HG02852 (cell line): ENCODE measurements around the gene LASP1.
"Not testable (repeated sequence)": the region's sequence is repeated elsewhere in the genome, so short reads cannot be mapped to it uniquely, and the experiment has no call there.

Experiments
- ATAC-seq: cut with Tn5 transposase; IDR thresholded peaks from one replicate; pipeline ENCODE4 v1.9.1; 2021; ENCODE audit warnings: mild to moderate bottlenecking, moderate library complexity; ENCODE audit not compliant: unreplicated experiment

LASP1 gene, protein sequence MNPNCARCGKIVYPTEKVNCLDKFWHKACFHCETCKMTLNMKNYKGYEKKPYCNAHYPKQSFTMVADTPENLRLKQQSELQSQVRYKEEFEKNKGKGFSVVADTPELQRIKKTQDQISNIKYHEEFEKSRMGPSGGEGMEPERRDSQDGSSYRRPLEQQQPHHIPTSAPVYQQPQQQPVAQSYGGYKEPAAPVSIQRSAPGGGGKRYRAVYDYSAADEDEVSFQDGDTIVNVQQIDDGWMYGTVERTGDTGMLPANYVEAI

GRCh38 chr17:38869526-38870258, at the start of gene LASP1:
Gene LASP1 (plus strand): TSS chr17:38870058. CDS start chr17:38870190, 132 bp downstream.
- peak; percentile 42 for ATAC-seq

DNA sequence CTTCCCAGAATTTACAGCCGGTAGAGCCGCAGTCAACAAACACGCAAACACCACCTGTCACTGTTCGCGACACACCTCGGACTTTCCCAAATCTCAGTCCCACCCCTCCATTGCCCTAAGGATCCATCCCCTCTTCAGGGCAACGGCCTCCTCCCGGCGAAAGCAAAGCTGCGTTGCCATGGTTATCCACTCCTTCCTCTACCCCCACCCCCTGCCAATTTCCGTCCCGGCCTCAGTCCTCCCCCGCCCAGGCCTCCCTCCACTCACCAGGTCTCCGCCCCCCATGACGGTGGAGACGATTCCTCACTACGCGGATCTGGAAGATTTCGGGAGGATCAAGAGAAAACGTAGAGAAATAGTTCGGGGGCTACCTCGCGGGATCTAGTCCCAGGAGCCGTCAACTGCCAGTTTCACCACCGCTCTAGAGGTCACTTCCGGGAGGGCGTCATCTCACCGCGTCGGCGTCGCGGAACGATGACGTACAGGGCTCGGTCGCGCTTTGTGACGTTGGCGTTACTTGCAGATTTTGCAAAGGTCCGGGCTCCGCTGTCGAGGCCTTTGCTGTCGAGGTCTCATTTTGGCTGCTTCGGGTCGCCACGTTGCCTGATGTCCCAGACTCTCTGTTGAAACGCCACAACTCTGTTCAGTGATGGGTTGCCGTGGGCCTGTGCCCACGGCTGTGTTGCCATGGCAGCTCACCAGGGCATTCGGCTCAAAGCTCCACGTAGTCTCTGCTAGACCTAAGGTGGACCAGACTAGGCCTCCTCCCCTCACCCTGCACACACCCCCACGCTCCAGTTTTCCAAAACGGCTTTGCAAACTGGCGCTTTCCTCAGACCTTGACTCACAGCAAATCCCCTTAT, 44.7 kb upstream of the LASP1 start, which contains the start of gene CWC25:
Gene CWC25, minus strand, starts transcription at position 423 of the 863 bp plus-strand sequence. Its CDS starts 138 bp downstream, at position 285.
- ATAC-seq: peak; percentile 82

GRCh38 chr17:38825762-38826247, 44.1 kb upstream of the LASP1 start:
- ATAC-seq: no peak

DNA sequence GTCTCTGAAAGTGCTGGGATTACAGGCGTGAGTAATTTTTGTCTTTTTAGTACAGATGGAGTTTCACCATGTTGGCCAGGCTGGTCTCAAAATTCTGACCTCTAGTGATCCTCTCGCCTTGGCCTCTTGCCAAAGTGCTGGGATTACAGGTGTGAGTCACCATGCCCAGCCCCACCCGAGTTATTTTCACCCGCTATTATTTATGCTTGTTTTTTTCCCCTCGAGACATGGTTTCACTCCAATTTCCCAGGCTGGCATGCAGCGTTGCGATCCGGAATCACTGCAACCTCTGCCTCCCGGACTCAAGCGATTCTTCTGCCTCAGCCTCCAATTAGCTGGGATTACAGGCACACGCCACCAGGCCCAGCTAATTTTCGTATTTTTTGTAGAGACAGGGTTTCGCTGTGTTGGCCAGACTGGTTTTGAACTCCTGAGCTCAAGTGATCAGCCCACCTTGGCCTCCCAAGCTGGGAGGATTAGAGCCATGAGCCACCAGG, 25.5 kb upstream of the LASP1 start:
- ATAC-seq: no peak

- no peak for ATAC-seq
Observed at GRCh38 chr17:38848557-38848891, 21.3 kb upstream of the LASP1 start.

DNA sequence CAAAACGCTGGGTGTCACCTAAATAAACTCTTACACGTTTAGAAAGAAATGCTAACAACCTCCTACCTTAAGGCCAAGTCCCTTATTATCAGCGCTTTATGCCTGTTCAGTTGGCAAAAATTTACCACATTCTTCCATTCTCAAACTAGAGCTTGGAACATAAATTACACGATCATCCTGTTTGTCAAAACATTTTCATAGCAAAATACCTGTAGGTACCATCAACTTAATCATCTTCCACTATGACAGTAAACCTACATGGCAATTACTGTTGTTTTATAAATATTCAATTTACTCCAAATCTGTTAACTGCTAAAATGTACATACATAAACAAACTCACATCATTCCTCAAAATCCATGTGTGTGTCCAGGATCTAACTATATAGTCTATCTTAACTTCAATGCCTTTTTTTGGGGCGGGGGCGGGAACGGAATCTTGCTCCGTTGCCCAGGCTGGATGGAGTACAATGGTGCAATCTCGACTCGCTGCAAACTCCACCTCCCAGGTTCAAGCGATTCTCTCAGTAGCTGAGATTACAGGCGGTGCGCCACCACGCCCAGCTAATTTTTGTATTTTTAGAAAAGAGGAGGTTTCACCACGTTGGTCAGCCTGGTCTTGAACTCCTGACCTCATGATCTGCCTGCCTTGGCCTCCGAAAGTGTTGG, 20.8 kb upstream of the LASP1 start:
- ATAC-seq: no peak

DNA sequence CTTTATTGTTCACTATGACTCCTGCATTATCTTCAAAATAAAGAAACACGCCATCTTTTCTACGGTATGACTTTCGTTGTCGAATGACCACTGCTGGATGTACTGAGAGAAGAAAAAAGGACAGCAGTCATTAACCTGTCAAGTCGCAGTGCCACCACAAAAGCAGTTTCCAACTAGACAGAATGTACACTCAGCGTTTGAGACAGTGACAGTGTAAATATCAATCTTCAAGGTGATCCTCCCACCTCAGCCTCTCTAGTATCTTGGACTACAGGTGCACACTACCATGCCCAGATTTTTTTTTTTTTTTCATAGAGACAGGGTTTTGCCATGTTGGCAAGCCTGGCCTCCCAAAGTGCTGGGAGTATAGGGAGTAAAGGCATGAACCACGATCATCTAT, 19.5 kb upstream of the LASP1 start:
- no peak for ATAC-seq

GRCh38 chr17:38851434-38851833, 18.4 kb upstream of the LASP1 start:
- no peak for ATAC-seq

- ATAC-seq: no peak
Observed at GRCh38 chr17:38852771-38853291, 17.0 kb upstream of the LASP1 start.

- peak; percentile 81 for ATAC-seq
Observed at GRCh38 chr17:38853292-38854219, 16.3 kb upstream of the LASP1 start, which contains the start of gene RPL23. Gene RPL23 (minus strand): TSS chr17:38853721. CDS start chr17:38853710, 11 bp downstream.

- not testable (repeated sequence) for ATAC-seq
Observed at GRCh38 chr17:38855101-38855714, 14.7 kb upstream of the LASP1 start.

GRCh38 chr17:38857271-38857670, 12.6 kb upstream of the LASP1 start:
- ATAC-seq: no peak

- no peak for ATAC-seq
Observed at GRCh38 chr17:38861399-38861843, 8.4 kb upstream of the LASP1 start.

DNA sequence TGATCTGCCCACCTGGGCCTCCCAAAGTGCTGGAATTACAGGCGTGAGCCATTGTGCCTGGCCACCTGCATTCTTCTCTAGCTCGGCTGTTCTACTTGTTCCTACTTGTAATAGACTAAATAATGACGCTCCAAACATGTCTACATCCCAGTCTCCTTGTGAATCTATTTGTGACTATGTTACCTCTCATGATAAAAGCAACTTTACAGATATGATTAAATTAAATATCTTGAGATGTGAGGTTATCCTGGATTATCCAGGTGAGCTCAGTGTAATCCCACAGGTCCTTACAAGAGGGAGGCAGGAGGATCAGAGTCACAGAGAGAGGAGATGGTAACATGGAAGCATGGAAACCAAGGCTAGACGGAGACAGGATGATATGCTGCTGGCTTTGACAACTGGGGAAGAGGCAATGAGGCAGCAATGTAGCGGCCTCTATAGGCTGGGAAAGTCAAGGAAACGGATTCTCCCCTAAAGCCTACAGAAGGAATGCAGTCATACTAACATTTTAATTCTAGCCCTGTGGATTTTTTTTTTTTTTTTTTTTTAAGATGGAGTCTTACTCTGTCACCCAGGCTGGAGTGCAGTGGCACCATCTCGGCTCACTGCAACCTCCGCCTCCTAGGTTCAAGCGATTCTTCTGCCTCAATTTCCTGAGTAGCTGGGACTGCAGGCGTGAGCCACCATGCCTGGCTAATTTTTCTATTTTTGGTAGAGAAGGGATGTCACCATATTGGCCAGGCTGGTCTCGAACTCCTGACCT, 5.0 kb upstream of the LASP1 start:
- ATAC-seq: no peak

- ATAC-seq: no peak
Observed at GRCh38 chr17:38867179-38867967, 2.5 kb upstream of the LASP1 start.

GRCh38 chr17:38867968-38868816, 1.7 kb upstream of the LASP1 start:
- ATAC-seq: no peak
